HG02938 (cell line): ENCODE data around the gene GYS2.
A peak's percentile ranks its signal among the peaks of the same experiment; 100 is the strongest.

Experiments
- ATAC-seq: cut with Tn5 transposase; IDR thresholded peaks from one replicate; pipeline ENCODE4 v1.9.1; 2021; ENCODE audit warnings: mild to moderate bottlenecking, moderate library complexity; ENCODE audit not compliant: unreplicated experiment

GYS2 gene

GRCh38 chr12:21509768-21510167 lies 94.9 kb downstream of the GYS2 start:
- ATAC-seq, result peak; percentile 98

GRCh38 chr12:21507849-21508248 lies 96.8 kb downstream of the GYS2 start:
- ATAC-seq, result no peak

- ATAC-seq, result no peak
Measured at GRCh38 chr12:21505888-21506287, 98.8 kb downstream of the GYS2 start.

- no peak for ATAC-seq
Measured at GRCh38 chr12:21502872-21503271, 101.8 kb downstream of the GYS2 start.

- peak; percentile 8 for ATAC-seq
Measured at GRCh38 chr12:21502164-21502496, 102.5 kb downstream of the GYS2 start.

GRCh38 chr12:21501258-21502163 lies 103.1 kb downstream of the GYS2 start, which contains the start of the genes GOLT1B and RECQL:
Gene GOLT1B, plus strand, starts transcription at chr12:21501789. Its CDS starts 135 bp downstream, at chr12:21501924.
Gene RECQL, minus strand, starts transcription at chr12:21501635. Its CDS starts 2,065 bp downstream, at chr12:21499570.
- ATAC-seq, result peak; percentile 99

- peak; percentile 0 for ATAC-seq
Measured at GRCh38 chr12:21500786-21501257, 103.8 kb downstream of the GYS2 start.

- no peak for ATAC-seq
Measured at GRCh38 chr12:21499765-21500164, 104.9 kb downstream of the GYS2 start.
